HG03060 (cell line): ENCODE data around the gene ZNF467.

Experiments
- ATAC-seq: cut with Tn5 transposase; IDR thresholded peaks from one replicate; pipeline ENCODE4 v1.9.1; 2021; ENCODE audit warnings: low read depth, moderate number of reproducible peaks; ENCODE audit not compliant: unreplicated experiment

Gene ZNF467

DNA sequence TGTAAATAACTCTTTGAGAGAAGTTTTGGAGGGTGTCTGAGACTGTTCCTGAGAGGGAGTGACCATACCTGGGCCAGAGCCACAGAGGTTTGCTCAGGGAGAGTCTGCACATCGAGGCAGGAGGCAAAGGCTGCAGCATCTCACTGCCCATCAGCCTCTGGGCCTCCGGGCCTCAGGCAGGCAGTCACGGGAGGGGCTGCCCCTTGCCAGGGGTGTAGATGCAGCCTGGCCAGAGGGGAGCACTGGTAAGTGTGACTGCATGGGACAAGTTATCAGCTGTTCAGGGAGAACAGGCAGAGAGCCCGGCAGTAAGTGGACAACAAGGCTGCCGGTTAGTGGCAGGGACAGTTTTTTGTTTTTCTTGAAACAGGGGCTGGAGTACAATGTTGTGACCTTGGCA, 55.9 kb downstream of the ZNF467 start:
- no peak for ATAC-seq

- ATAC-seq: no peak
Measured at GRCh38 chr7:149716932-149717307, 56.5 kb downstream of the ZNF467 start.

DNA sequence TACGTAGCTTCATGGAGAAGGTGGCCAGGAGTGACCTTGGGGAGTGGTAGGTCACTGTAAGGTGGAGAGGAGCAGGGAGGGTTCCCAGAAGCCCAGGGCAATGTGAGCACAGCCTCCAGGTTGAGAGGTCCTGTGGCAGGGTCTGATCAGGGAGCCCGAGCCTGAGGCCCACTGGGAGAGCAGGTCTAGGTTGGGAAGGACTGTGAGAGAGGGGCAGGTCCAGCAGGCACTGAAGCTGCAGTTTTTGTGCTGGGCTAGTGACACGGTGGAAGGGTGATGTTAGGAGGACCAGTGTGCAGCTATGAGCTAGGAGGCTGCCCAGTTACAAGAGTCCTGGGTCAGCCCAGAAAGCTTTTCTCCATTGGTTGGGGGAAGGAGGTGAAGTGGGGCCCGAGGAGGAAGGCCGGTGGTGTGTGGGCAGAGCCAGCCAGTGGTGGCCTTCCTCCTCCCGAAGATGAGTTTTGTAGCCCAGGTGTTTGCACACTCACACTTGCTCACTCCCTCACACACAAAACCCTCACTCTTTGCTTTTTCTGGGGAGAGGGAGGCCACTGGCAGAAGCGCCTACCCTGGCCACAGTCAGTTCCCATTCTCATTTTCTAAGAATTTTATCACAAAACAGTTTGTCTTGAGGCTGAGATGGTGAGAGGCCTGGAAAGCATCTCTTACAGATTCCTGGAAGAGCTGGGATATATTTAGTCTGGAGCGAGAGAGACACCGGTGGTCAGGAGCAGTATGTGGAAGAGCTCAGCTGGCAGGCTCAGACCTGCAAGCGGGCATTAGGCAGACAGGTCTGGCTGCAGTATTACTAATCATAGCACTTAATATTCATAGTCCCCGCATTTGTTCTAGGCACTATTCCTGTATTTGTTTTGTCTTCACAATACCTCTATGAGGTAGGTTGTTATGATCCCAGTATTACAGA, 57.1 kb downstream of the ZNF467 start:
- no peak for ATAC-seq

DNA sequence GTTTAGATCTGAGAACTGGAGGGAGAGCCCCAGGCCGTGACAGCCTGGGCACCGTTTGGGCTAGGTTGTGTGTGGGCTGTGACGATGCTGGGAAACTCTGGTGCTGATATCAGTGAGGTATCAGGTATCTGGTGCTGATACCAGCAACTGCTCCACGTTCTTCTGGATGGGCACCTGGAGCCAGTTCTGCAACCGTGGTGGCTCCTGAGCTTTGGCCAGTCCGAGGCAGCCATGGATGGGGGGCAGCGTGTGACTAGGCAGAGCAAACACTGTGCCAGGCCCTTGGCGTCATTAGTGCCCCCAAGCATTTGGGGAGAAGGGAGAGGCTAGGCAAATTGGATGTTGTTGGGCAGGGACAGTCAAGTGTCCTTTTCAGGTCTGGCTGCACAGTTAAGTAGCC, 57.9 kb downstream of the ZNF467 start:
- no peak for ATAC-seq

GRCh38 chr7:149714910-149715471, 58.4 kb downstream of the ZNF467 start:
- ATAC-seq: no peak
